SK-N-SH (cell line): ENCODE results near the gene BORCS5.

ENCODE experiments used
- JUND ChIP-seq: IDR thresholded peaks from 2 replicates; pipeline ENCODE4 v1.4.0; 2012
- TF ChIP-seq, protein P1 (sequence below): IDR thresholded peaks from 2 replicates; pipeline ENCODE4 v1.6.1; 2012; ENCODE audit warnings: mild to moderate bottlenecking, low read depth, low read length, moderate library complexity
- TF ChIP-seq, protein P2 (sequence below): IDR thresholded peaks from 2 replicates; pipeline ENCODE4 v1.4.0; 2012; ENCODE audit warnings: low read depth, borderline replicate concordance

- no peak for TF ChIP-seq JUND
- TF ChIP-seq, protein P1, sequence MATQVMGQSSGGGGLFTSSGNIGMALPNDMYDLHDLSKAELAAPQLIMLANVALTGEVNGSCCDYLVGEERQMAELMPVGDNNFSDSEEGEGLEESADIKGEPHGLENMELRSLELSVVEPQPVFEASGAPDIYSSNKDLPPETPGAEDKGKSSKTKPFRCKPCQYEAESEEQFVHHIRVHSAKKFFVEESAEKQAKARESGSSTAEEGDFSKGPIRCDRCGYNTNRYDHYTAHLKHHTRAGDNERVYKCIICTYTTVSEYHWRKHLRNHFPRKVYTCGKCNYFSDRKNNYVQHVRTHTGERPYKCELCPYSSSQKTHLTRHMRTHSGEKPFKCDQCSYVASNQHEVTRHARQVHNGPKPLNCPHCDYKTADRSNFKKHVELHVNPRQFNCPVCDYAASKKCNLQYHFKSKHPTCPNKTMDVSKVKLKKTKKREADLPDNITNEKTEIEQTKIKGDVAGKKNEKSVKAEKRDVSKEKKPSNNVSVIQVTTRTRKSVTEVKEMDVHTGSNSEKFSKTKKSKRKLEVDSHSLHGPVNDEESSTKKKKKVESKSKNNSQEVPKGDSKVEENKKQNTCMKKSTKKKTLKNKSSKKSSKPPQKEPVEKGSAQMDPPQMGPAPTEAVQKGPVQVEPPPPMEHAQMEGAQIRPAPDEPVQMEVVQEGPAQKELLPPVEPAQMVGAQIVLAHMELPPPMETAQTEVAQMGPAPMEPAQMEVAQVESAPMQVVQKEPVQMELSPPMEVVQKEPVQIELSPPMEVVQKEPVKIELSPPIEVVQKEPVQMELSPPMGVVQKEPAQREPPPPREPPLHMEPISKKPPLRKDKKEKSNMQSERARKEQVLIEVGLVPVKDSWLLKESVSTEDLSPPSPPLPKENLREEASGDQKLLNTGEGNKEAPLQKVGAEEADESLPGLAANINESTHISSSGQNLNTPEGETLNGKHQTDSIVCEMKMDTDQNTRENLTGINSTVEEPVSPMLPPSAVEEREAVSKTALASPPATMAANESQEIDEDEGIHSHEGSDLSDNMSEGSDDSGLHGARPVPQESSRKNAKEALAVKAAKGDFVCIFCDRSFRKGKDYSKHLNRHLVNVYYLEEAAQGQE = no peak
- TF ChIP-seq, protein P2, sequence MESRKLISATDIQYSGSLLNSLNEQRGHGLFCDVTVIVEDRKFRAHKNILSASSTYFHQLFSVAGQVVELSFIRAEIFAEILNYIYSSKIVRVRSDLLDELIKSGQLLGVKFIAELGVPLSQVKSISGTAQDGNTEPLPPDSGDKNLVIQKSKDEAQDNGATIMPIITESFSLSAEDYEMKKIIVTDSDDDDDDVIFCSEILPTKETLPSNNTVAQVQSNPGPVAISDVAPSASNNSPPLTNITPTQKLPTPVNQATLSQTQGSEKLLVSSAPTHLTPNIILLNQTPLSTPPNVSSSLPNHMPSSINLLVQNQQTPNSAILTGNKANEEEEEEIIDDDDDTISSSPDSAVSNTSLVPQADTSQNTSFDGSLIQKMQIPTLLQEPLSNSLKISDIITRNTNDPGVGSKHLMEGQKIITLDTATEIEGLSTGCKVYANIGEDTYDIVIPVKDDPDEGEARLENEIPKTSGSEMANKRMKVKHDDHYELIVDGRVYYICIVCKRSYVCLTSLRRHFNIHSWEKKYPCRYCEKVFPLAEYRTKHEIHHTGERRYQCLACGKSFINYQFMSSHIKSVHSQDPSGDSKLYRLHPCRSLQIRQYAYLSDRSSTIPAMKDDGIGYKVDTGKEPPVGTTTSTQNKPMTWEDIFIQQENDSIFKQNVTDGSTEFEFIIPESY = no peak
Observed at GRCh38 chr12:12467688-12468261, 110.9 kb downstream of the BORCS5 start.
